Nephron progenitor cell (in vitro differentiated cells): ENCODE measurements around the gene ATP5MK.
"Not testable (repeated sequence)": the region's sequence is repeated elsewhere in the genome, so short reads cannot be mapped to it uniquely, and the experiment has no call there.

Experiments
- DNase-seq: peaks from one replicate; pipeline ENCODE4 v3.0.0; 2021
- H3K27ac Mint-ChIP-seq: 2 replicates; pipeline ENCODE4 v1.8.0; 2021; ENCODE audit warnings: mild to moderate bottlenecking, moderate library complexity, mixed read lengths
- H3K27me3 Mint-ChIP-seq: 2 replicates; pipeline ENCODE4 v1.8.0; 2021; ENCODE audit warnings: mild to moderate bottlenecking, low read depth, mixed read lengths; ENCODE audit not compliant: poor library complexity
- H3K36me3 Mint-ChIP-seq: 2 replicates; pipeline ENCODE4 v1.8.0; 2021; ENCODE audit warnings: low read depth, mixed read lengths
- H3K4me1 Mint-ChIP-seq: 2 replicates; pipeline ENCODE4 v1.8.0; 2021; ENCODE audit warnings: mixed read lengths
- H3K4me3 Mint-ChIP-seq: 2 replicates; pipeline ENCODE4 v1.8.0; 2021; ENCODE audit warnings: mild to moderate bottlenecking, moderate library complexity, mixed read lengths
- H3K9me3 Mint-ChIP-seq: 2 replicates; pipeline ENCODE4 v1.8.0; 2021; ENCODE audit warnings: mild to moderate bottlenecking, moderate library complexity, mixed read lengths
- TF ChIP-seq, protein P1 (sequence below): fragments of 200-600 bp; sonication (generic); IDR thresholded peaks from 2 replicates; pipeline ENCODE4 v1.5.0; 2021; ENCODE audit warnings: antibody characterized with exemption

ATP5MK gene

DNA sequence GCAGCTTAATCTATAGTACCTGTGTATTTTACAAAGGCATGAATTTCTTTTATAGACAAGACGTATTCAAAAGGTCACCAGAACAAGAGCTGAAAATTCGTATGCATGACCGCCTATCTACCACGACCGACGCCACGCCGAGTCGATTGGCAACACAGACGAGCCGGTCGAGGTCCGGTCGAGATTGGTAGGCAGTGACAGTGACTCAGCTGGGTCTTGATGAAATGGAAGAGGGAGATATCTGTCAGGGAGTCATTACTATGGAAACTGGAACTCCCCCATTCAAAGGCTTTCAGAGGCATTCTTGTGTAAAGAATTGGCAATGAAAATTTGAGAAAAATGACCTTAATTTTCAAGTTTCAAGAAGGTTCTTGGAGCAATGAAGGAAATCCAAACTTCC, 2.1 kb downstream of the ATP5MK start:
- Mint-ChIP-seq H3K9me3 (no peaks in the 10 kb centered on the region), H3K27me3 (peaks cover 5% of the 10 kb centered on the region), H3K4me1 (peaks cover 53% of the 10 kb centered on the region), H3K27ac (peak overlapping the region; percentile 22), H3K4me3 (peak overlapping the region; percentile 100), H3K36me3 (peaks cover 46% of the 10 kb centered on the region)
- TF ChIP-seq, protein P1, sequence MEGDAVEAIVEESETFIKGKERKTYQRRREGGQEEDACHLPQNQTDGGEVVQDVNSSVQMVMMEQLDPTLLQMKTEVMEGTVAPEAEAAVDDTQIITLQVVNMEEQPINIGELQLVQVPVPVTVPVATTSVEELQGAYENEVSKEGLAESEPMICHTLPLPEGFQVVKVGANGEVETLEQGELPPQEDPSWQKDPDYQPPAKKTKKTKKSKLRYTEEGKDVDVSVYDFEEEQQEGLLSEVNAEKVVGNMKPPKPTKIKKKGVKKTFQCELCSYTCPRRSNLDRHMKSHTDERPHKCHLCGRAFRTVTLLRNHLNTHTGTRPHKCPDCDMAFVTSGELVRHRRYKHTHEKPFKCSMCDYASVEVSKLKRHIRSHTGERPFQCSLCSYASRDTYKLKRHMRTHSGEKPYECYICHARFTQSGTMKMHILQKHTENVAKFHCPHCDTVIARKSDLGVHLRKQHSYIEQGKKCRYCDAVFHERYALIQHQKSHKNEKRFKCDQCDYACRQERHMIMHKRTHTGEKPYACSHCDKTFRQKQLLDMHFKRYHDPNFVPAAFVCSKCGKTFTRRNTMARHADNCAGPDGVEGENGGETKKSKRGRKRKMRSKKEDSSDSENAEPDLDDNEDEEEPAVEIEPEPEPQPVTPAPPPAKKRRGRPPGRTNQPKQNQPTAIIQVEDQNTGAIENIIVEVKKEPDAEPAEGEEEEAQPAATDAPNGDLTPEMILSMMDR, result no peak
- DNase-seq, result no peak

DNA sequence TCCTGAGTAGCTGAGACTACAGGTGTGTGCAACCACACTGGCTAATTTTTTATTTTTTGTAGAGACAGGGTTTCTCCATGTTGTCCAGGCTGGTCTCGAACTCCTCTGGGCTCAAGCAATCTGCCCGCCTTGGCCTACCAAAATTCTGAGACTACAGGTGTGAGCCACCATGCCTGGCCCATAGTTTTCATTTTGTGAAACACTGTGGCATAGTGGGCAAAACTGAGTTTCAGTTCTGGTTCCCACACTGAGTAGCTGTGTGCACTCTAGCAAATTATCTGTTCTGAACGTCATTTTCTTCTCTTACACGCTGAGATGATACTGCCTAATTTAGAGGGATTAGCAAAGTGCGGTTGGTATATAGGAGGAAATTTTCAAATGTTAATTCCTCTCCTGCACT, 13.5 kb downstream of the ATP5MK start:
- no peak for DNase-seq

GRCh38 chr10:103374263-103374662, 22.0 kb downstream of the ATP5MK start:
- H3K9me3 Mint-ChIP-seq, result no peaks in the 10 kb centered on the region
- TF ChIP-seq, protein P1, result no peak

More for the DNA sequence above, 13.5 kb downstream of the ATP5MK start:
- TF ChIP-seq, protein P1, result no peak
- H3K36me3 Mint-ChIP-seq, result peaks cover 51% of the 10 kb centered on the region
- no peaks in the 10 kb centered on the region for H3K4me1 Mint-ChIP-seq
- H3K27ac Mint-ChIP-seq, result no peak overlapping the region
- no peak overlapping the region for H3K4me3 Mint-ChIP-seq
- no peaks in the 10 kb centered on the region for H3K9me3 Mint-ChIP-seq
- H3K27me3 Mint-ChIP-seq, result no peaks in the 10 kb centered on the region

DNA sequence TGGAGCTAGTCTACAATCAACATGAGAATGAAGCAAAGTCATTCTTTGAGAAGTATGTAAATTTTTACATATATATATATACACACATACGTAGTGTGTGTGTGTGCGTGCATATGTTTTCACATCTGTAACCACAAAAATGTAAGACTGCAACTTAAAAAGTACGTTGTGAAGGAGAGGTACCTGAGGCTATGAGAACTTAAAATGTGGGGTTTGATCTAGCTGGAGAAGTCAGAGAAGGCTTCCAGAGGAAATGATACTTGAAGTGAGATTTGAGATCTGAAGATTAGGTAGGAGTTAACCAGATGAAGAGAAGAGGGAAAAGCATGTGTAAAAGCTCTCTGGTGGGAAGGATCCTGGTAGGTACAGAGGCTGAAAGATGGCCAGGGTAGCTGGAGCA, 22.7 kb downstream of the ATP5MK start:
- peaks cover 8% of the 10 kb centered on the region for H3K4me1 Mint-ChIP-seq

More at GRCh38 chr10:103374263-103374662, 22.0 kb downstream of the ATP5MK start:
- no peak for DNase-seq
- H3K27me3 Mint-ChIP-seq, result no peaks in the 10 kb centered on the region
- H3K27ac Mint-ChIP-seq, result no peak overlapping the region
- peaks cover 5% of the 10 kb centered on the region for H3K4me1 Mint-ChIP-seq
- no peak overlapping the region for H3K4me3 Mint-ChIP-seq
- H3K36me3 Mint-ChIP-seq, result peaks cover 28% of the 10 kb centered on the region

DNA sequence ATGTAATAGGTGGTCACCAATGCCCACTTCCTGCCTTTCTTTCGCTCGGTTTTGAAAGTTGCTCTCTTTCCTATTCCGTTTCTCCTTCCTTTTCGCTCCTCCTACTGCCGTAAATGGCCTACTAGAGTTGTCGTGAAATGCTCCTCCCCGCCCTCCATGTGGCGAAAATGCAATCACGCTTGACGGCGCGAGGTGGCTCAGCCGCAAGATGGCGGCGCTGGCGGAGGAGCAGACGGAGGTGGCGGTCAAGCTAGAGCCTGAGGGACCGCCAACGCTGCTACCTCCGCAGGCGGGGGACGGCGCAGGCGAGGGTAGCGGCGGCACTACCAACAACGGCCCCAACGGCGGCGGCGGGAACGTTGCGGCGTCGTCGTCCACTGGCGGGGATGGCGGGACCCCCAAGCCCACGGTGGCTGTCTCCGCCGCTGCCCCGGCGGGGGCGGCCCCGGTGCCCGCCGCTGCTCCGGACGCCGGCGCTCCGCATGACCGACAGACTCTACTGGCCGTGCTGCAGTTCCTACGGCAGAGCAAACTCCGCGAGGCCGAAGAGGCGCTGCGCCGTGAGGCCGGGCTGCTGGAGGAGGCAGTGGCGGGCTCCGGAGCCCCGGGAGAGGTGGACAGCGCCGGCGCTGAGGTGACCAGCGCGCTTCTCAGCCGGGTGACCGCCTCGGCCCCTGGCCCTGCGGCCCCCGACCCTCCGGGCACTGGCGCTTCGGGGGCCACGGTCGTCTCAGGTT, 28.3 kb downstream of the ATP5MK start, which contains the start of gene TAF5:
Gene TAF5, plus strand, starts transcription at position 195 of the 737 bp plus-strand sequence. Its CDS starts 14 bp downstream, at position 209.
- H3K4me1 Mint-ChIP-seq, result peaks cover 17% of the 10 kb centered on the region
- H3K9me3 Mint-ChIP-seq, result peaks cover 7% of the 10 kb centered on the region
- TF ChIP-seq, protein P1, result no peak
- peak; percentile 87 for DNase-seq
- H3K4me3 Mint-ChIP-seq, result peak within 1 kb of the TSS; percentile 88
- peaks cover 6% of the 10 kb centered on the region for H3K27me3 Mint-ChIP-seq
- H3K27ac Mint-ChIP-seq, result peak within 1 kb of the TSS; percentile 88
- H3K36me3 Mint-ChIP-seq, result peaks cover 5% of the 10 kb centered on the region

More for the DNA sequence above, 22.7 kb downstream of the ATP5MK start:
- TF ChIP-seq, protein P1, result no peak
- H3K9me3 Mint-ChIP-seq, result no peaks in the 10 kb centered on the region
- H3K36me3 Mint-ChIP-seq, result peaks cover 25% of the 10 kb centered on the region
- DNase-seq, result no peak
- no peak overlapping the region for H3K4me3 Mint-ChIP-seq
- no peaks in the 10 kb centered on the region for H3K27me3 Mint-ChIP-seq
- H3K27ac Mint-ChIP-seq, result peak overlapping the region; percentile 27

- TF ChIP-seq, protein P1, result no peak
- H3K4me1 Mint-ChIP-seq, result peaks cover 17% of the 10 kb centered on the region
- peaks cover 5% of the 10 kb centered on the region for H3K36me3 Mint-ChIP-seq
- no peak for DNase-seq
- H3K27me3 Mint-ChIP-seq, result peaks cover 6% of the 10 kb centered on the region
- H3K4me3 Mint-ChIP-seq, result peak overlapping the region; percentile 88
- H3K27ac Mint-ChIP-seq, result peak overlapping the region; percentile 88
- H3K9me3 Mint-ChIP-seq, result peaks cover 7% of the 10 kb centered on the region
Measured at GRCh38 chr10:103367379-103367781, 28.9 kb downstream of the ATP5MK start.

- H3K4me3 Mint-ChIP-seq, H3K4me1 Mint-ChIP-seq, H3K36me3 Mint-ChIP-seq, DNase-seq, H3K27ac Mint-ChIP-seq, H3K9me3 Mint-ChIP-seq: not testable (repeated sequence)
- peaks cover 17% of the 10 kb centered on the region for H3K27me3 Mint-ChIP-seq
Measured at GRCh38 chr10:103360791-103361190, 35.5 kb downstream of the ATP5MK start.

DNA sequence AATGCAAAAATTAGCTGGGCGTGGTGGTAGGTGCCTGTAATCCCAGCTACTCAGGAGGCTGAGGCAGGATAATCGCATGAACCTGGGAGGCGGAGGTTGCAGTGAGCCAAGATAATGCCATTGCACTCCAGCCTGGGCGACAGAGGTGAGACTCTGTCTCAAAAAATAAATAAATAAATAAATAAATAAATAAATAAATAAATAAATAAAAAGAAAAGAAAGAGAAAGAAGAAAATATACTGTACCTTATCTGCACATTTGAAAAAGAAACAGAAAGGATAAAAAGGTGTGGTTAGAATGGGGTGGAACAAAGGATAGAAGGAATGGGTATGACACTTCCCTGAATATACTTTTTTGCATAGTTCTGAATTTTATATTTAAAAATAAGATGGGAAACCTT, 36.8 kb downstream of the ATP5MK start:
- H3K4me3 Mint-ChIP-seq, DNase-seq, H3K36me3 Mint-ChIP-seq, H3K4me1 Mint-ChIP-seq, H3K9me3 Mint-ChIP-seq, H3K27ac Mint-ChIP-seq: not testable (repeated sequence)
- H3K27me3 Mint-ChIP-seq, result peaks cover 17% of the 10 kb centered on the region
